ENCODE data around the gene LILRA1. TPM values are rescaled to one million over a fixed set of nuclear protein-coding genes. Genes with fewer than 3 reads are reported as not detected.

The LILRA1 gene
- total and polyA plus RNA-seq, 2 of the 13 experiments (the other 11 are each of a cell fraction or from before 2014, with no cell fraction given), result not detected

DNA sequence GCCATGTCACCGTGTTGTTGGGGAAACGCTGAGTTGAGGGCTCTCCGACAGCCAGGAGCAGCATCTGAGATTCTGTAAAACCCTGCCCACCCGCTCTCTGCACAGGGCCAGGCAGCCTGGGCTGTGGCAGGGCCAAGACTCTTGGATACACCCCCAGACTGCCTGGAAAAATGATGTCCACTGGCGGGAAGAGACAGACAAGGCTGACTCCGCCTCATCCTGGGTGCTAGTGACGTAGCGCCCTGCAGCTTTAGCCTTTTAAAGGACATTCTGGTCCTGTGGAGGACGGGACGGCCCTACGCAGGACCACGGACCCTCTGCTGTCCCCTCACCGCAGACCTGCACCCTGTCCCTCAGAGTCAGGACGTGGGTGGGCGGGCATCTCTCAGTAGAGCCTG is 40.5 kb upstream of the LILRA1 start:
- WGBS (ENCODE audit: low lambda C conversion rate), result 42% methylated on average over 10 of the region's 15 CpGs
- H3K4me1 ChIP-seq (ENCODE audit: insufficient read depth, low read length), result no peaks in the 10 kb centered on the region
- DNase-seq (ENCODE audit: low spot score) (no peak), FAIRE-seq (no peak), ATAC-seq (no peak)
- H3K4me3 ChIP-seq (replicated peaks in 1 of 3; ENCODE audit: insufficient read depth in 1 of 3, low read depth in 2 of 3, low read length in 3 of 3), result no peak overlapping the region
- no peaks in the 10 kb centered on the region for H3K27me3 ChIP-seq (ENCODE audit: control insufficient read depth in 1 of 2, insufficient read depth in 2 of 2, low read length in 2 of 2)
- intact Hi-C loops (cut with micrococcal nuclease; ENCODE audit: unreplicated experiment), result no loop called here
- BruUV-seq (replicated peaks), result no TSS peak
- H3K4me2 ChIP-seq (ENCODE audit: low read depth, low read length), result no peak overlapping the region
- H4K20me1 ChIP-seq (ENCODE audit: insufficient read depth, low read length), result no peaks in the 10 kb centered on the region
- CTCF ChIA-PET (ENCODE audit: low intra/inter-chr PET ratio, low total read pairs), result no interaction called here
- in situ Hi-C loops (cut with HindIII; ENCODE audit: extremely low pct_ligation_motif_present, low pct_unique_long_range_greater_than_20kb), result no loop called here
- H3K9me3 ChIP-seq (ENCODE audit: low read length), result no peaks in the 10 kb centered on the region
- no peak overlapping the region for H3K27ac ChIP-seq (ENCODE audit: extremely low read length, insufficient read depth, low read length)
- no peaks in the 10 kb centered on the region for H3K79me2 ChIP-seq (ENCODE audit: insufficient read depth, low read length)
- POLR2A ChIA-PET, result no interaction called here
- TF ChIP-seq, protein P1, sequence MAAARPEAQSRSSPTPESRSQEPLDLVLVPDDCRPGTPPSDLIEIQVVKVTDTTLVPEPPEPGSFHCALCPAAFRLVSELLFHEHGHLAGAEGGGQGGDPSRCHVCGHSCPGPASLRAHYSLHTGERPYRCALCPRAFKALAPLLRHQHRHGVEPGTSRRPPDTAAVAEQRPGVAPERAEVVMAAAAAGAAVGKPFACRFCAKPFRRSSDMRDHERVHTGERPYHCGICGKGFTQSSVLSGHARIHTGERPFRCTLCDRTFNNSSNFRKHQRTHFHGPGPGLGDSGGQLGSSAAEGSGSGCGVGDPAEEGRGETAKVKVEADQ (CRISPR knock-in tag; IDR thresholded peaks at IDR 0.05; ENCODE audit: borderline replicate concordance), result no peak
- TF ChIP-seq NCOA5 (CRISPR knock-in tag; IDR thresholded peaks at IDR 0.05) (no peak), MAZ (IDR thresholded peaks at IDR 0.05; ENCODE audit: borderline replicate concordance, low read depth, low read length) (no peak), MAZ (CRISPR knock-in tag; IDR thresholded peaks at IDR 0.05; ENCODE audit: low read depth) (no peak), ZNF501 (CRISPR knock-in tag; IDR thresholded peaks at IDR 0.05) (no peak), ATAD3A (CRISPR knock-in tag; IDR thresholded peaks at IDR 0.05) (no peak), SOX13 (IDR thresholded peaks at IDR 0.05) (no peak), SOX13 (CRISPR knock-in tag; conservative IDR thresholded peaks at IDR 0.05 in 1 of 2, IDR thresholded peaks at IDR 0.05 in 1 of 2) (no peak), RXRB (CRISPR knock-in tag; IDR thresholded peaks at IDR 0.05; ENCODE audit: borderline replicate concordance) (no peak), SAP130 (CRISPR knock-in tag; IDR thresholded peaks at IDR 0.05; ENCODE audit: low read depth) (no peak), MXI1 (IDR thresholded peaks at IDR 0.05; ENCODE audit: borderline replicate concordance, low read depth, low read length) (no peak), RORA (CRISPR knock-in tag; IDR thresholded peaks at IDR 0.05) (no peak), KAT2B (IDR thresholded peaks at IDR 0.05; ENCODE audit: borderline replicate concordance, low read depth, low read length) (no peak), KLF13 (CRISPR knock-in tag; IDR thresholded peaks at IDR 0.05) (no peak), ZNF44 (CRISPR knock-in tag; IDR thresholded peaks at IDR 0.05) (no peak), ZZZ3 (CRISPR knock-in tag; IDR thresholded peaks at IDR 0.05; ENCODE audit: borderline replicate concordance) (no peak), SKI (IDR thresholded peaks at IDR 0.05; ENCODE audit: partially characterized antibody) (no peak), EEA1 (CRISPR knock-in tag; IDR thresholded peaks at IDR 0.05; ENCODE audit: borderline replicate concordance) (no peak)
- TF ChIP-seq, protein P2, sequence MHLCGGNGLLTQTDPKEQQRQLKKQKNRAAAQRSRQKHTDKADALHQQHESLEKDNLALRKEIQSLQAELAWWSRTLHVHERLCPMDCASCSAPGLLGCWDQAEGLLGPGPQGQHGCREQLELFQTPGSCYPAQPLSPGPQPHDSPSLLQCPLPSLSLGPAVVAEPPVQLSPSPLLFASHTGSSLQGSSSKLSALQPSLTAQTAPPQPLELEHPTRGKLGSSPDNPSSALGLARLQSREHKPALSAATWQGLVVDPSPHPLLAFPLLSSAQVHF (CRISPR knock-in tag; IDR thresholded peaks at IDR 0.05), result no peak
- TF ChIP-seq, protein P3, sequence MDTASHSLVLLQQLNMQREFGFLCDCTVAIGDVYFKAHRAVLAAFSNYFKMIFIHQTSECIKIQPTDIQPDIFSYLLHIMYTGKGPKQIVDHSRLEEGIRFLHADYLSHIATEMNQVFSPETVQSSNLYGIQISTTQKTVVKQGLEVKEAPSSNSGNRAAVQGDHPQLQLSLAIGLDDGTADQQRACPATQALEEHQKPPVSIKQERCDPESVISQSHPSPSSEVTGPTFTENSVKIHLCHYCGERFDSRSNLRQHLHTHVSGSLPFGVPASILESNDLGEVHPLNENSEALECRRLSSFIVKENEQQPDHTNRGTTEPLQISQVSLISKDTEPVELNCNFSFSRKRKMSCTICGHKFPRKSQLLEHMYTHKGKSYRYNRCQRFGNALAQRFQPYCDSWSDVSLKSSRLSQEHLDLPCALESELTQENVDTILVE (CRISPR knock-in tag; IDR thresholded peaks at IDR 0.05), result no peak
- H3K36me3 ChIP-seq (replicated peaks in 1 of 2; ENCODE audit: control insufficient read depth in 1 of 2, insufficient read depth in 2 of 2, low read length in 2 of 2), result no peaks in the 10 kb centered on the region
- no peak overlapping the region for H2AFZ ChIP-seq (ENCODE audit: low read length)
- no peak overlapping the region for H3K9ac ChIP-seq (ENCODE audit: insufficient read depth, low read depth, low read length)

Data from HepG2 (cell line).